HUES6 (cell line): ENCODE results near the gene MKI67.
"Not testable (repeated sequence)": the region's sequence is repeated elsewhere in the genome, so short reads cannot be mapped to it uniquely, and the experiment has no call there.

ENCODE experiments used
- H3K27ac ChIP-seq: 2 replicates; pipeline ENCODE4 v1.7.0; 2013; ENCODE audit warnings: low read depth, mild to moderate bottlenecking, low read length, inconsistent platforms
- H3K27me3 ChIP-seq: 2 replicates; pipeline ENCODE4 v1.6.1; 2013; ENCODE audit warnings: low read length; ENCODE audit not compliant: control insufficient read depth, insufficient read depth
- H3K36me3 ChIP-seq: 2 replicates; pipeline ENCODE4 v1.6.1; 2013; ENCODE audit warnings: low read length; ENCODE audit not compliant: control insufficient read depth, insufficient read depth
- H3K4me1 ChIP-seq: 2 replicates; pipeline ENCODE4 v1.6.1; 2013; ENCODE audit warnings: low read length; ENCODE audit not compliant: control insufficient read depth, insufficient read depth
- H3K4me3 ChIP-seq: 2 replicates; pipeline ENCODE4 v1.5.1; 2013; ENCODE audit warnings: low read depth, low read length
- H3K9ac ChIP-seq: one replicate; pipeline ENCODE4 v1.6.1; 2013; ENCODE audit warnings: mild to moderate bottlenecking, low read length
- H3K9me3 ChIP-seq: 2 replicates; pipeline ENCODE4 v1.6.1; 2013; ENCODE audit warnings: low read depth, low read length; ENCODE audit not compliant: control insufficient read depth, insufficient read depth

MKI67 gene

GRCh38 chr10:128147669-128148068, 21.4 kb upstream of the MKI67 start:
- no peak overlapping the region for H3K27ac ChIP-seq
- peaks cover 14% of the 10 kb centered on the region; the same call in 1 of the 2 replicates for H3K27me3 ChIP-seq
- H3K36me3 ChIP-seq: no peaks in the 10 kb centered on the region
- no peaks in the 10 kb centered on the region for H3K4me1 ChIP-seq
- no peak overlapping the region for H3K9ac ChIP-seq
- H3K9me3 ChIP-seq: no peaks in the 10 kb centered on the region
- no peak overlapping the region for H3K4me3 ChIP-seq

- Histone ChIP-seq H3K36me3 (no peaks in the 10 kb centered on the region), H3K9ac (no peak overlapping the region), H3K27ac (no peak overlapping the region), H3K4me1 (no peaks in the 10 kb centered on the region), H3K9me3 (no peaks in the 10 kb centered on the region), H3K4me3 (no peak overlapping the region), H3K27me3 (peaks cover 14% of the 10 kb centered on the region; the same call in 1 of the 2 replicates)
Observed at GRCh38 chr10:128147064-128147463, 20.8 kb upstream of the MKI67 start.

GRCh38 chr10:128144547-128144946, 18.3 kb upstream of the MKI67 start:
- H3K9ac ChIP-seq: no peak overlapping the region
- peaks cover 7% of the 10 kb centered on the region; the same call in 1 of the 2 replicates for H3K27me3 ChIP-seq
- no peaks in the 10 kb centered on the region for H3K36me3 ChIP-seq
- H3K27ac ChIP-seq: no peak overlapping the region
- no peaks in the 10 kb centered on the region for H3K4me1 ChIP-seq
- no peaks in the 10 kb centered on the region for H3K9me3 ChIP-seq
- no peak overlapping the region for H3K4me3 ChIP-seq

- Histone ChIP-seq H3K9me3 (no peaks in the 10 kb centered on the region), H3K27ac (no peak overlapping the region), H3K27me3 (0 out of 2 replicates have a peak, but pooled peaks cover 2% of the 10 kb centered on the region), H3K4me3 (no peak overlapping the region), H3K4me1 (no peaks in the 10 kb centered on the region), H3K9ac (no peak overlapping the region), H3K36me3 (no peaks in the 10 kb centered on the region)
Observed at GRCh38 chr10:128143531-128143930, 17.3 kb upstream of the MKI67 start.

- H3K4me1 ChIP-seq: no peaks in the 10 kb centered on the region
- no peak overlapping the region for H3K27ac ChIP-seq
- H3K4me3 ChIP-seq: no peak overlapping the region
- H3K9ac ChIP-seq: no peak overlapping the region
- no peaks in the 10 kb centered on the region for H3K9me3 ChIP-seq
- H3K27me3 ChIP-seq: no peaks in the 10 kb centered on the region
- H3K36me3 ChIP-seq: no peaks in the 10 kb centered on the region
Observed at GRCh38 chr10:128140425-128140824, 14.2 kb upstream of the MKI67 start.

- H3K27ac ChIP-seq, H3K4me3 ChIP-seq, H3K9me3 ChIP-seq, H3K27me3 ChIP-seq, H3K36me3 ChIP-seq, H3K9ac ChIP-seq, H3K4me1 ChIP-seq: not testable (repeated sequence)
Observed at GRCh38 chr10:128138429-128138828, 12.2 kb upstream of the MKI67 start.

GRCh38 chr10:128137877-128138276, 11.7 kb upstream of the MKI67 start:
- no peak overlapping the region for H3K27ac ChIP-seq
- no peak overlapping the region for H3K9ac ChIP-seq
- no peaks in the 10 kb centered on the region for H3K9me3 ChIP-seq
- no peaks in the 10 kb centered on the region for H3K27me3 ChIP-seq
- no peaks in the 10 kb centered on the region for H3K4me1 ChIP-seq
- H3K36me3 ChIP-seq: no peaks in the 10 kb centered on the region
- no peak overlapping the region for H3K4me3 ChIP-seq

- H3K27me3 ChIP-seq: no peaks in the 10 kb centered on the region
- no peaks in the 10 kb centered on the region for H3K36me3 ChIP-seq
- H3K9me3 ChIP-seq: no peaks in the 10 kb centered on the region
- no peak overlapping the region for H3K4me3 ChIP-seq
- no peak overlapping the region for H3K27ac ChIP-seq
- no peak overlapping the region for H3K9ac ChIP-seq
- H3K4me1 ChIP-seq: peaks cover 8% of the 10 kb centered on the region
Observed at GRCh38 chr10:128130051-128130450, 3.8 kb upstream of the MKI67 start.

GRCh38 chr10:128128582-128128981, 2.4 kb upstream of the MKI67 start:
- no peak overlapping the region for H3K27ac ChIP-seq
- H3K9me3 ChIP-seq: no peaks in the 10 kb centered on the region
- no peaks in the 10 kb centered on the region for H3K36me3 ChIP-seq
- no peaks in the 10 kb centered on the region for H3K27me3 ChIP-seq
- H3K9ac ChIP-seq: no peak overlapping the region
- peaks cover 19% of the 10 kb centered on the region for H3K4me1 ChIP-seq
- H3K4me3 ChIP-seq: no peak overlapping the region

GRCh38 chr10:128125416-128125943, 743 bp downstream of the MKI67 start:
- Histone ChIP-seq H3K4me1 (peaks cover 19% of the 10 kb centered on the region), H3K9me3 (no peaks in the 10 kb centered on the region), H3K9ac (peak overlapping the region; percentile 95), H3K27ac (peak overlapping the region; percentile 80), H3K4me3 (peak overlapping the region; percentile 92), H3K27me3 (no peaks in the 10 kb centered on the region), H3K36me3 (peaks cover 24% of the 10 kb centered on the region)

DNA sequence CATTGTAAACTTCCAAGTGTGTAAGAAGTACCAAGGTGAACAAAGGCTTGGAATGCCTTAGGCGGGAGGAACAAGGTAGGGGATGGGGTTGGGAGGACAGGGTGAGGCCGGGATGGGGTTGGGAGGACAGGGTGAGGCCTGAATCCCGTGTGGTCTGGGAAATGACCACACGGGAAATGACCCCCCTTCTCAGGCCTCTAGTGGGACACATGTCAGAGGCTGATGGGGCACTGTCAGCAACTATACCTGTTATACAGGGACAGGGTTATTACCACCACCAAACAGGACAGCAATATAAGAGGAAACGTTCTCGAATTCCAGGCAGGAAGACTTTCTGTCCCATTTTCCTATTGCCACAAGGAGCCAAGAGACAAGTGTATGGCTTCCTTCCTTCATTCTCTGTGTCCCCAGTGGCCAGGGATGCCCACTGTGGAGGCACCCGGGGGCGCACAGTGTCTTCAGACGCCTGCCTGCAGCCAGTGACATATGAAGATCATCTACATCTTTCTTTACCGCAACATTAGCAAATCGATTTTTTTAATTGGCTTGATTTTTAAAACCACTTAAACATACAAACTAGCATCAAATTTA, 1.3 kb downstream of the MKI67 start:
- H3K27me3 ChIP-seq: no peaks in the 10 kb centered on the region
- no peak overlapping the region for H3K27ac ChIP-seq
- H3K9ac ChIP-seq: peak overlapping the region; percentile 95
- H3K9me3 ChIP-seq: no peaks in the 10 kb centered on the region
- H3K4me1 ChIP-seq: peaks cover 19% of the 10 kb centered on the region
- H3K36me3 ChIP-seq: peaks cover 24% of the 10 kb centered on the region
- H3K4me3 ChIP-seq: peak overlapping the region; percentile 92
